ENCODE measurements around the gene SBF1. TPM values are rescaled to one million over a fixed set of nuclear protein-coding genes. Genes with fewer than 3 reads are reported as not detected.

Gene SBF1
- total and polyA plus RNA-seq, 2 of the 13 experiments (the other 11 are each of a cell fraction or from before 2014, with no cell fraction given), result 31.7 to 40.9 TPM

DNA sequence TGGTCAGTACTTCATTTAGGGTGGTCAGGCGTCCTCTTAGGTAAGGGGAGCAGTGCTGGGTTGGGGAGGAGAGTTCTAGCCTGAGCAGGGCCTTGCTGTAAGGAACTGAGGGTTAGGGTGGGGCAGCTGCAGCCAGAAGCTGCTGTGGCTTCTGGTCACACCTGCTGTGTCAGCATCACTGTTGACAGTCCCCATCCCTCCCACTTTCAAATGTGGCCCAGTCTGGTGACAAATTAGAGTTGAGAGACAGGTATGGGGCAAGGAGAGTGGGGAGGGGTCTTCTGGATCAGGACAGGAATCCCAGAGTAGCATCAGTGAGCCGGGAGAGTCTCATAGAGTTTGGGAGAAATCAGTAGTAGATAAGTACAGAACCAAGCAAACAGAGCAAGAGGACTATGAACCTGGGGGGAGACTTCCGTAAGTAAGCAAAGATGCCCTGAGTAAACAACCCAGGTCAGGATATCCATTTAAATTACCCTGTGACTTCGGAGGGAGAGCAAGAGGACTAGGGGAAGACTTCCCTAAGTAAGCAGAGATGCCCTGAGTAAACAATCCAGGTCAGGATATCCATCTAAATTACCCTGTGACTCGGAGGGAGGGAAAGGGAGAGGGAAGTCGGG is 78.0 kb downstream of the SBF1 start (continued):
- TF ChIP-seq ZNF75D (CRISPR knock-in tag; IDR thresholded peaks at IDR 0.05; ENCODE audit: borderline replicate concordance) (no peak), ZNF260 (CRISPR knock-in tag; IDR thresholded peaks at IDR 0.05; ENCODE audit: borderline replicate concordance, low read depth) (no peak), TEAD2 (CRISPR knock-in tag; IDR thresholded peaks at IDR 0.05) (no peak), ZFP90 (CRISPR knock-in tag; IDR thresholded peaks at IDR 0.05; ENCODE audit: borderline replicate concordance) (no peak), ZNF644 (CRISPR knock-in tag; IDR thresholded peaks at IDR 0.05; ENCODE audit: low read depth) (no peak), FOXC1 (CRISPR knock-in tag; IDR thresholded peaks at IDR 0.05; ENCODE audit: borderline replicate concordance) (no peak), ZNF430 (CRISPR knock-in tag; IDR thresholded peaks at IDR 0.05) (peak; percentile 78; the same call in 1 of the 2 replicates), MTA3 (CRISPR knock-in tag; IDR thresholded peaks at IDR 0.05) (no peak), ZKSCAN1 (IDR thresholded peaks at IDR 0.05; ENCODE audit: low read length) (no peak)
- TF ChIP-seq, protein P1, sequence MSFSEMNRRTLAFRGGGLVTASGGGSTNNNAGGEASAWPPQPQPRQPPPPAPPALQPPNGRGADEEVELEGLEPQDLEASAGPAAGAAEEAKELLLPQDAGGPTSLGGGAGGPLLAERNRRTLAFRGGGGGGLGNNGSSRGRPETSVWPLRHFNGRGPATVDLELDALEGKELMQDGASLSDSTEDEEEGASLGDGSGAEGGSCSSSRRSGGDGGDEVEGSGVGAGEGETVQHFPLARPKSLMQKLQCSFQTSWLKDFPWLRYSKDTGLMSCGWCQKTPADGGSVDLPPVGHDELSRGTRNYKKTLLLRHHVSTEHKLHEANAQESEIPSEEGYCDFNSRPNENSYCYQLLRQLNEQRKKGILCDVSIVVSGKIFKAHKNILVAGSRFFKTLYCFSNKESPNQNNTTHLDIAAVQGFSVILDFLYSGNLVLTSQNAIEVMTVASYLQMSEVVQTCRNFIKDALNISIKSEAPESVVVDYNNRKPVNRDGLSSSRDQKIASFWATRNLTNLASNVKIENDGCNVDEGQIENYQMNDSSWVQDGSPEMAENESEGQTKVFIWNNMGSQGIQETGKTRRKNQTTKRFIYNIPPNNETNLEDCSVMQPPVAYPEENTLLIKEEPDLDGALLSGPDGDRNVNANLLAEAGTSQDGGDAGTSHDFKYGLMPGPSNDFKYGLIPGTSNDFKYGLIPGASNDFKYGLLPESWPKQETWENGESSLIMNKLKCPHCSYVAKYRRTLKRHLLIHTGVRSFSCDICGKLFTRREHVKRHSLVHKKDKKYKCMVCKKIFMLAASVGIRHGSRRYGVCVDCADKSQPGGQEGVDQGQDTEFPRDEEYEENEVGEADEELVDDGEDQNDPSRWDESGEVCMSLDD (CRISPR knock-in tag; IDR thresholded peaks at IDR 0.05; ENCODE audit: borderline replicate concordance), result peak; percentile 74; the same call in 1 of the 2 replicates
- TF ChIP-seq, protein P2, sequence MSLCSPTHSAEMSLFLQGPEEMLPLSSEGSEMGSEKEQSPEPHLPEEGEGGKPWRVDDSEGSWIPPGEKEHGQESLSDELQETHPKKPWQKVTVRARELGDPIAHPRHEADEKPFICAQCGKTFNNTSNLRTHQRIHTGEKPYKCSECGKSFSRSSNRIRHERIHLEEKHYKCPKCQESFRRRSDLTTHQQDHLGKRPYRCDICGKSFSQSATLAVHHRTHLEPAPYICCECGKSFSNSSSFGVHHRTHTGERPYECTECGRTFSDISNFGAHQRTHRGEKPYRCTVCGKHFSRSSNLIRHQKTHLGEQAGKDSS (CRISPR knock-in tag; IDR thresholded peaks at IDR 0.05; ENCODE audit: borderline replicate concordance, low read depth), result 0 out of 2 replicates have a peak, but pooled peaks have one; percentile 63
- TF ChIP-seq, protein P3, sequence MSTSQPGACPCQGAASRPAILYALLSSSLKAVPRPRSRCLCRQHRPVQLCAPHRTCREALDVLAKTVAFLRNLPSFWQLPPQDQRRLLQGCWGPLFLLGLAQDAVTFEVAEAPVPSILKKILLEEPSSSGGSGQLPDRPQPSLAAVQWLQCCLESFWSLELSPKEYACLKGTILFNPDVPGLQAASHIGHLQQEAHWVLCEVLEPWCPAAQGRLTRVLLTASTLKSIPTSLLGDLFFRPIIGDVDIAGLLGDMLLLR (CRISPR knock-in tag; IDR thresholded peaks at IDR 0.05), result no peak
- TF ChIP-seq, protein P4, sequence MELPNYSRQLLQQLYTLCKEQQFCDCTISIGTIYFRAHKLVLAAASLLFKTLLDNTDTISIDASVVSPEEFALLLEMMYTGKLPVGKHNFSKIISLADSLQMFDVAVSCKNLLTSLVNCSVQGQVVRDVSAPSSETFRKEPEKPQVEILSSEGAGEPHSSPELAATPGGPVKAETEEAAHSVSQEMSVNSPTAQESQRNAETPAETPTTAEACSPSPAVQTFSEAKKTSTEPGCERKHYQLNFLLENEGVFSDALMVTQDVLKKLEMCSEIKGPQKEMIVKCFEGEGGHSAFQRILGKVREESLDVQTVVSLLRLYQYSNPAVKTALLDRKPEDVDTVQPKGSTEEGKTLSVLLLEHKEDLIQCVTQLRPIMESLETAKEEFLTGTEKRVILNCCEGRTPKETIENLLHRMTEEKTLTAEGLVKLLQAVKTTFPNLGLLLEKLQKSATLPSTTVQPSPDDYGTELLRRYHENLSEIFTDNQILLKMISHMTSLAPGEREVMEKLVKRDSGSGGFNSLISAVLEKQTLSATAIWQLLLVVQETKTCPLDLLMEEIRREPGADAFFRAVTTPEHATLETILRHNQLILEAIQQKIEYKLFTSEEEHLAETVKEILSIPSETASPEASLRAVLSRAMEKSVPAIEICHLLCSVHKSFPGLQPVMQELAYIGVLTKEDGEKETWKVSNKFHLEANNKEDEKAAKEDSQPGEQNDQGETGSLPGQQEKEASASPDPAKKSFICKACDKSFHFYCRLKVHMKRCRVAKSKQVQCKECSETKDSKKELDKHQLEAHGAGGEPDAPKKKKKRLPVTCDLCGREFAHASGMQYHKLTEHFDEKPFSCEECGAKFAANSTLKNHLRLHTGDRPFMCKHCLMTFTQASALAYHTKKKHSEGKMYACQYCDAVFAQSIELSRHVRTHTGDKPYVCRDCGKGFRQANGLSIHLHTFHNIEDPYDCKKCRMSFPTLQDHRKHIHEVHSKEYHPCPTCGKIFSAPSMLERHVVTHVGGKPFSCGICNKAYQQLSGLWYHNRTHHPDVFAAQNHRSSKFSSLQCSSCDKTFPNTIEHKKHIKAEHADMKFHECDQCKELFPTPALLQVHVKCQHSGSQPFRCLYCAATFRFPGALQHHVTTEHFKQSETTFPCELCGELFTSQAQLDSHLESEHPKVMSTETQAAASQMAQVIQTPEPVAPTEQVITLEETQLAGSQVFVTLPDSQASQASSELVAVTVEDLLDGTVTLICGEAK (IDR thresholded peaks at IDR 0.05), result no peak
- TF ChIP-seq, protein P4 (CRISPR knock-in tag; IDR thresholded peaks at IDR 0.05), result no peak; the same call in 1 of the 2 replicates

Measured in HepG2 (cell line).